WTC11 (cell line): ENCODE measurements around the gene SFTPD. TPM values are rescaled to one million over a fixed set of nuclear protein-coding genes. Genes with fewer than 3 reads are reported as not detected.

Experiments used
- ATAC-seq: fragments of 200-7000 bp; cut with Tn5 transposase; 2 replicates; pipeline ENCODE4 v1.10.0; 2021; ENCODE audit warnings: mild to moderate bottlenecking, moderate library complexity
- CTCF ChIA-PET: fragments of 300-600 bp; sonication (Branson Sonifier 250); formaldehyde crosslinking; loops from one replicate; lab custom pipeline; 2021; ENCODE audit warnings: antibody characterized with exemption; lab: Charles Lee
- POLR2A ChIA-PET: fragments of 350-600 bp; sonication (Branson Sonifier 250); formaldehyde crosslinking; loops from one replicate; lab custom pipeline; 2021; ENCODE audit warnings: antibody characterized with exemption; lab: Charles Lee
- DNase-seq: peaks from one replicate; pipeline ENCODE4 v3.0.0; 2021; ENCODE audit warnings: low spot score
- H3K27ac Mint-ChIP-seq: 2 replicates; pipeline ENCODE4 v1.8.0; 2021; ENCODE audit warnings: mixed read lengths
- H3K27me3 Mint-ChIP-seq: 2 replicates; pipeline ENCODE4 v1.8.0; 2021; ENCODE audit warnings: low read depth, mild to moderate bottlenecking, moderate library complexity, mixed read lengths
- H3K36me3 Mint-ChIP-seq: 2 replicates; pipeline ENCODE4 v1.8.0; 2021; ENCODE audit warnings: mixed read lengths
- H3K4me1 Mint-ChIP-seq: 2 replicates; pipeline ENCODE4 v1.8.0; 2022; ENCODE audit warnings: mixed read lengths
- H3K4me3 Mint-ChIP-seq: 2 replicates; pipeline ENCODE4 v1.8.0; 2021; ENCODE audit warnings: mild to moderate bottlenecking, moderate library complexity, mixed read lengths
- H3K9me3 Mint-ChIP-seq: 2 replicates; pipeline ENCODE4 v1.8.0; 2021; ENCODE audit warnings: mixed read lengths
- ESRRA ChIP-seq: sonication (generic); formaldehyde crosslinking; IDR thresholded peaks from 2 replicates; pipeline ENCODE4 v1.8.1; 2022; ENCODE audit warnings: mild to moderate bottlenecking, missing genetic modification reagents, borderline replicate concordance
- FOXK1 ChIP-seq: sonication (generic); formaldehyde crosslinking; IDR thresholded peaks from 2 replicates; pipeline ENCODE4 v1.8.0; 2022; ENCODE audit warnings: mild to moderate bottlenecking, moderate library complexity, missing genetic modification reagents
- GABPB1 ChIP-seq: sonication (generic); formaldehyde crosslinking; IDR thresholded peaks from 2 replicates; pipeline ENCODE4 v1.8.1; 2023; ENCODE audit warnings: mild to moderate bottlenecking, missing genetic modification reagents
- IRF2 ChIP-seq: sonication (generic); formaldehyde crosslinking; IDR thresholded peaks from 2 replicates; pipeline ENCODE4 v1.8.0; 2022; ENCODE audit warnings: low read depth, missing genetic modification reagents, borderline replicate concordance
- JUN ChIP-seq: sonication (generic); formaldehyde crosslinking; IDR thresholded peaks from 2 replicates; pipeline ENCODE4 v1.8.0; 2023; ENCODE audit warnings: mild to moderate bottlenecking, missing genetic modification reagents
- PRRX2 ChIP-seq: fragments of 250-450 bp; sonication (Bioruptor Pico); IDR thresholded peaks from 2 replicates; pipeline ENCODE4 v1.8.0; 2021; ENCODE audit warnings: mild to moderate bottlenecking
- SMAD4 ChIP-seq: sonication (generic); formaldehyde crosslinking; IDR thresholded peaks from 2 replicates; pipeline ENCODE4 v1.8.0; 2022; ENCODE audit warnings: mild to moderate bottlenecking, missing genetic modification reagents
- SP1 ChIP-seq: sonication (generic); formaldehyde crosslinking; conservative IDR thresholded peaks from 2 replicates; pipeline ENCODE4 v1.8.1; 2022; ENCODE audit warnings: missing genetic modification reagents
- ZBTB21 ChIP-seq: sonication (generic); formaldehyde crosslinking; IDR thresholded peaks from 2 replicates; pipeline ENCODE4 v1.8.1; 2023; ENCODE audit warnings: mild to moderate bottlenecking, missing genetic modification reagents, borderline replicate concordance
- total RNA-seq: library from RNA; stranded (reverse); gene quantifications from 3 replicates; pipeline ENCODE4 v1.2.3, GENCODE V29; 2021
- TF ChIP-seq, protein P1 (sequence below): fragments of 250-450 bp; sonication (Bioruptor Pico); conservative IDR thresholded peaks from 2 replicates; pipeline ENCODE4 v1.9.0; 2021; ENCODE audit warnings: mild to moderate bottlenecking
- TF ChIP-seq, protein P2 (sequence below): sonication (generic); formaldehyde crosslinking; IDR thresholded peaks from 2 replicates; pipeline ENCODE4 v1.8.0; 2022; ENCODE audit warnings: mild to moderate bottlenecking, missing genetic modification reagents
- TF ChIP-seq, protein P3 (sequence below): fragments of 250-450 bp; sonication (Bioruptor Pico); IDR thresholded peaks from 2 replicates; pipeline ENCODE4 v1.9.0; 2021; ENCODE audit warnings: mild to moderate bottlenecking, borderline replicate concordance
- TF ChIP-seq, protein P4 (sequence below): sonication (generic); formaldehyde crosslinking; IDR thresholded peaks from 2 replicates; pipeline ENCODE4 v1.8.1; 2023; ENCODE audit warnings: mild to moderate bottlenecking, missing genetic modification reagents

The SFTPD gene
- total RNA-seq, 1 experiment from 2014 or later: 0.66 TPM

DNA sequence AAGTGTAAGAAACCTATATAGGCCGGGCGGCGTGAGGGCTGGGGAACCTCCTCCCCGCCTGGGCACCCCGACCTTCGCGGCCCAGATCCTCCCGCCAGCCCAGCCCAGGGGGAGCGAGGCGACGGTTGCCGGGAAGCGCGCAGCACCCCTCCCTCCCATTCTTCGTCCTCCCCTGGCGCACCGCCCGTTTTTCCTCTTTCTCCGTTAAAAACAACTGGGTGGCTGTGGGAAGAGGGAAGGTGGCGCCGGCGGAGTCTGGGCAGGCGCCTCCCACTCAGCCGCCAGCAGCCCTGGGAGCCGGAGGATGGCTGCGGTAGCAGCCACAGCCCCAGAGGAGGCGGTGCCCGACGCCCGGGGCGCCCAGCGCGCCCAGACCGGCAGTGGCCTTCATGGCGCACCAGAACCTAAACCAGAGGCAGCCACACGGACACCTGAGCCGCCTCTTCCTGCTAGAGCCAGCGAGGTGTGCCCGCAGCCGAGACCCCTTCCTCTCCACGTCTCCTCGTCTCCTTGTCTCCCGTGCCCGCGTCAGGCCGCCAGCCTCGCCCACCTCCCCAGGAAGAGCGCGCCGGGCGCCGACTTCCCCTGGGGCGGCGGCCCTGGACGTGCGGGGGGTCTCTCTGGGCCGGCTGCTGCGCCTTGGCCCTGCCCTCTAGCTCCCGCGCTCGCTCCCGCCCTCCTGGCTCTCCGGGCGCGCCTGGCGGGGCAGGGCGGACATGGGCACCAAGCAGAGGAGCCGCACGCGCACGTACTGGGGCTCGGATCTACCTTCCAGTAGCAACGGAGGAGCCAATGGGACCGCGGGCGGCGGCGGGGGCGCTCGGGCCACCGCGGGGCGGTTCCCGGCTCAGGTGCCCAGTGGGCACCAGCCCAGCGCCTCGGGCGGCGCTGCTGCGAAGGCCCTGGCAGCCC lies 32.8 kb upstream of the SFTPD start (continued):
- no peak for TF ChIP-seq SMAD4 (CRISPR knock-in tag)
- TF ChIP-seq ESRRA (CRISPR knock-in tag): peak; percentile 71; the same call in 1 of the 2 replicates
- TF ChIP-seq, protein P1, sequence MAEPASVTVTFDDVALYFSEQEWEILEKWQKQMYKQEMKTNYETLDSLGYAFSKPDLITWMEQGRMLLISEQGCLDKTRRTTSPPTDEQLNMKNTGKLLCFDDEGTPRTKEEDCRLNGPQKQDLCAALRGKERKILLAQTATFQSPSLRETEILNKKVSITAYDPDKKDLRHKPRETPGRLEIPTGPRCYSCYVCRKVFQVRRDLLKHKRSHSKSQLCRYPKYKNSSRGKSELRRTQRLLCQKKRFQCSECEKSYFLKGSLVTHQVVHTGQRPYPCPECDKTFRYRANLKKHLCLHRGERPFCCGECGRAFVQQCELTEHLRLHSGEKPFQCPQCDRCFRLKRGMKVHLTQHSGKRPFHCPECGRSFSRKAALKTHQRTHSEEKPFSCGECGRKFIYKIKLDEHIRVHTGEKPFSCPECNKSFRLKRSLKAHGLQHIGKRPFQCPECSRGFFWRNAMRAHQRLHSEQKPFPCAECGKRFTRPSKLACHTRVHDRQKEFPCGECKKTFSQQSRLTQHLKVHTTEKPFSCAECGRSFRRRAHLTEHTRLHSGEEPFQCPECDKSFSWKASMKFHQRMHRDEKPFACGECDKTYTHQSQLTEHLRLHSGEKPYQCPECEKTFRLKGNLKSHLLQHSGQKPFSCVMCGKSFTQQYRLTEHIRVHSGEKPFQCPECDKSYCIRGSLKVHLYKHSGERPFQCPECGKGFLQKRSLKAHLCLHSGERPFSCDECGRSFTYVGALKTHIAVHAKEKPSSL (CRISPR knock-in tag): no peak
- TF ChIP-seq SP1 (CRISPR knock-in tag): peak; percentile 33; the same call in 1 of the 2 replicates
- 0 out of 2 replicates have a peak, but pooled peaks have one; percentile 55 for TF ChIP-seq FOXK1 (CRISPR knock-in tag)
- TF ChIP-seq ZBTB21: peak; percentile 61
- TF ChIP-seq GABPB1 (CRISPR knock-in tag): no peak
- TF ChIP-seq PRRX2 (CRISPR knock-in tag): no peak
- TF ChIP-seq, protein P2, sequence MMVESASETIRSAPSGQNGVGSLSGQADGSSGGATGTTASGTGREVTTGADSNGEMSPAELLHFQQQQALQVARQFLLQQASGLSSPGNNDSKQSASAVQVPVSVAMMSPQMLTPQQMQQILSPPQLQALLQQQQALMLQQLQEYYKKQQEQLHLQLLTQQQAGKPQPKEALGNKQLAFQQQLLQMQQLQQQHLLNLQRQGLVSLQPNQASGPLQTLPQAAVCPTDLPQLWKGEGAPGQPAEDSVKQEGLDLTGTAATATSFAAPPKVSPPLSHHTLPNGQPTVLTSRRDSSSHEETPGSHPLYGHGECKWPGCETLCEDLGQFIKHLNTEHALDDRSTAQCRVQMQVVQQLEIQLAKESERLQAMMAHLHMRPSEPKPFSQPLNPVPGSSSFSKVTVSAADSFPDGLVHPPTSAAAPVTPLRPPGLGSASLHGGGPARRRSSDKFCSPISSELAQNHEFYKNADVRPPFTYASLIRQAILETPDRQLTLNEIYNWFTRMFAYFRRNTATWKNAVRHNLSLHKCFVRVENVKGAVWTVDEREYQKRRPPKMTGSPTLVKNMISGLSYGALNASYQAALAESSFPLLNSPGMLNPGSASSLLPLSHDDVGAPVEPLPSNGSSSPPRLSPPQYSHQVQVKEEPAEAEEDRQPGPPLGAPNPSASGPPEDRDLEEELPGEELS (CRISPR knock-in tag): 0 out of 2 replicates have a peak, but pooled peaks have one; percentile 71
- TF ChIP-seq, protein P3, sequence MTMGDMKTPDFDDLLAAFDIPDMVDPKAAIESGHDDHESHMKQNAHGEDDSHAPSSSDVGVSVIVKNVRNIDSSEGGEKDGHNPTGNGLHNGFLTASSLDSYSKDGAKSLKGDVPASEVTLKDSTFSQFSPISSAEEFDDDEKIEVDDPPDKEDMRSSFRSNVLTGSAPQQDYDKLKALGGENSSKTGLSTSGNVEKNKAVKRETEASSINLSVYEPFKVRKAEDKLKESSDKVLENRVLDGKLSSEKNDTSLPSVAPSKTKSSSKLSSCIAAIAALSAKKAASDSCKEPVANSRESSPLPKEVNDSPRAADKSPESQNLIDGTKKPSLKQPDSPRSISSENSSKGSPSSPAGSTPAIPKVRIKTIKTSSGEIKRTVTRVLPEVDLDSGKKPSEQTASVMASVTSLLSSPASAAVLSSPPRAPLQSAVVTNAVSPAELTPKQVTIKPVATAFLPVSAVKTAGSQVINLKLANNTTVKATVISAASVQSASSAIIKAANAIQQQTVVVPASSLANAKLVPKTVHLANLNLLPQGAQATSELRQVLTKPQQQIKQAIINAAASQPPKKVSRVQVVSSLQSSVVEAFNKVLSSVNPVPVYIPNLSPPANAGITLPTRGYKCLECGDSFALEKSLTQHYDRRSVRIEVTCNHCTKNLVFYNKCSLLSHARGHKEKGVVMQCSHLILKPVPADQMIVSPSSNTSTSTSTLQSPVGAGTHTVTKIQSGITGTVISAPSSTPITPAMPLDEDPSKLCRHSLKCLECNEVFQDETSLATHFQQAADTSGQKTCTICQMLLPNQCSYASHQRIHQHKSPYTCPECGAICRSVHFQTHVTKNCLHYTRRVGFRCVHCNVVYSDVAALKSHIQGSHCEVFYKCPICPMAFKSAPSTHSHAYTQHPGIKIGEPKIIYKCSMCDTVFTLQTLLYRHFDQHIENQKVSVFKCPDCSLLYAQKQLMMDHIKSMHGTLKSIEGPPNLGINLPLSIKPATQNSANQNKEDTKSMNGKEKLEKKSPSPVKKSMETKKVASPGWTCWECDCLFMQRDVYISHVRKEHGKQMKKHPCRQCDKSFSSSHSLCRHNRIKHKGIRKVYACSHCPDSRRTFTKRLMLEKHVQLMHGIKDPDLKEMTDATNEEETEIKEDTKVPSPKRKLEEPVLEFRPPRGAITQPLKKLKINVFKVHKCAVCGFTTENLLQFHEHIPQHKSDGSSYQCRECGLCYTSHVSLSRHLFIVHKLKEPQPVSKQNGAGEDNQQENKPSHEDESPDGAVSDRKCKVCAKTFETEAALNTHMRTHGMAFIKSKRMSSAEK: no peak
- no peak for TF ChIP-seq IRF2
- TF ChIP-seq, all 79 proteins: peak for 13

DNA sequence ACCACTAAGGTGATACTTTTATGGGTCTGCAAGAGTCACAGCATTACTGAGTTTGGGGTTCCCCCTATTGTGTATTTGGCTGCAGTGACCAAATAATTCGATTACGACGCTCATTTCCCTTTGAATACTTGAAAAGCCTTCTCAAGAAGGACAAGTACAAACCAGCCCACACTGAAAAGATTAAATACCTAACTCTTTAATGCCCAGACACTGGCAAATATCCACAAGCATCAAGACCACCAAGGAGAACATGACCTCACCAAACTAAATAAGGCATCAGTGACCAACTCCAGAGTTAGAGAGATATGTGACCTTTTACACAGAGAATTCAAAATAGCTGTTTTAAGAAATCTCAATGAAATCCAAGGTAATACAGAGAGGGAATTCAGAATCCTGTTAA lies 31.8 kb upstream of the SFTPD start:
- ATAC-seq: no peak
- CTCF ChIA-PET: interaction anchor here (2.4 kb wide), 1 partner anchor 49 kb away, joined by 6 read pairs; no protein-coding TSS in a partner anchor
- TF ChIP-seq, protein P4, sequence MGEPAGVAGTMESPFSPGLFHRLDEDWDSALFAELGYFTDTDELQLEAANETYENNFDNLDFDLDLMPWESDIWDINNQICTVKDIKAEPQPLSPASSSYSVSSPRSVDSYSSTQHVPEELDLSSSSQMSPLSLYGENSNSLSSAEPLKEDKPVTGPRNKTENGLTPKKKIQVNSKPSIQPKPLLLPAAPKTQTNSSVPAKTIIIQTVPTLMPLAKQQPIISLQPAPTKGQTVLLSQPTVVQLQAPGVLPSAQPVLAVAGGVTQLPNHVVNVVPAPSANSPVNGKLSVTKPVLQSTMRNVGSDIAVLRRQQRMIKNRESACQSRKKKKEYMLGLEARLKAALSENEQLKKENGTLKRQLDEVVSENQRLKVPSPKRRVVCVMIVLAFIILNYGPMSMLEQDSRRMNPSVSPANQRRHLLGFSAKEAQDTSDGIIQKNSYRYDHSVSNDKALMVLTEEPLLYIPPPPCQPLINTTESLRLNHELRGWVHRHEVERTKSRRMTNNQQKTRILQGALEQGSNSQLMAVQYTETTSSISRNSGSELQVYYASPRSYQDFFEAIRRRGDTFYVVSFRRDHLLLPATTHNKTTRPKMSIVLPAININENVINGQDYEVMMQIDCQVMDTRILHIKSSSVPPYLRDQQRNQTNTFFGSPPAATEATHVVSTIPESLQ (CRISPR knock-in tag): no peak
- TF ChIP-seq JUN (CRISPR knock-in tag): no peak
- TF ChIP-seq, all 79 proteins: peak for 0

More for the DNA sequence above, 31.8 kb upstream of the SFTPD start:
- Mint-ChIP-seq H3K27ac (no peak overlapping the region), H3K9me3 (peaks cover 15% of the 10 kb centered on the region), H3K27me3 (peaks cover 52% of the 10 kb centered on the region), H3K36me3 (peaks cover 4% of the 10 kb centered on the region), H3K4me3 (peak overlapping the region; percentile 72), H3K4me1 (peaks cover 25% of the 10 kb centered on the region)
- POLR2A ChIA-PET: no interaction called here
- no peak for DNase-seq
